ENCODE measurements around the gene IGHMBP2.
A peak's percentile ranks its signal among the peaks of the same experiment; 100 is the strongest.

IGHMBP2 gene

GRCh38 chr11:68939583-68940555 lies 36.2 kb downstream of the IGHMBP2 start:
- DNase-seq (ENCODE audit: low read depth in 2 of 2) = no peak

- no peak for DNase-seq (ENCODE audit: low read depth in 2 of 2)
These were observed 37.1 kb downstream of the IGHMBP2 start for GRCh38 chr11:68940651-68941323.

DNA sequence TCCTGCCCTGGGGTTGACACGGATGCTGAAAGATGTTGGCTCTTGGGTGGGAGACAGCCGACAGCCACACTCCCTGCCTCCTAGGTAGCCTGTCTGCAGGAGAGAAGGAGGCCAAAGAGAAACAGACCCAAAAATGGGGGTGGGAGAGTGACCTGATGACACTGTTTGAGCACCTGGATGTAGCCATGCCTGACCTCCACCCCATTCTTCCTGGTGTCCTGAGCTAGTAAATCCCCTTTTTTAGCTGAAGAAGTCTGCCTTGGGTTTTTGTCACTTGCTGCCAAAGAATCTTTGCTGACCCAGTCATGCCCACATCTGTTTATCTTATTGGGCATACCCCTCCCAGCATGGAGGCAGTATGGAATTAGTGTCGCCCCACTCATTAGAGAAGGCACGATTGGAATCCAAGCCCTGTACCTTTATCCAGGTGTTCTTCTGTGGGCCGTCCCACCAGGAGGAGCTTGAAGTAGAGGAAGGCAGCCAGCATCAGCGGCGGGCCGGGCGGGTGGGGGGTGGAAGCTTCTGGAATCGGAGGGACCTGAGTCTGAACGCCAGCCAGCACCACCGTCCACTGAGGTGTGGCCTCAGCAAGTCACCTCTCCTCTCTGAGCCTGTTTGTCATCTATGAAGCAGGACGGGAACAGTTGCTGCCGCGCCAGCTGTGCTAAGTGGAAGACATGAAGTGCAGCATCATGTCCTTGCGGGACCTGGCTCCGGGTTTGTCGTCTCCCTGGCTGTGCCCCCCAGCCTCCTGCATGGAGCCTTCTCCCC lies 37.8 kb downstream of the IGHMBP2 start:
- DNase-seq (ENCODE audit: low read depth in 2 of 2) = no peak

- no peak for DNase-seq (ENCODE audit: low read depth in 2 of 2)
These were observed 38.5 kb downstream of the IGHMBP2 start for GRCh38 chr11:68942095-68942620.

- DNase-seq (ENCODE audit: low read depth in 2 of 2) = no peak
These were observed 39.1 kb downstream of the IGHMBP2 start for GRCh38 chr11:68942751-68943271.

GRCh38 chr11:68946416-68947090 lies 42.9 kb downstream of the IGHMBP2 start:
- no peak for DNase-seq (ENCODE audit: low read depth in 2 of 2)

DNA sequence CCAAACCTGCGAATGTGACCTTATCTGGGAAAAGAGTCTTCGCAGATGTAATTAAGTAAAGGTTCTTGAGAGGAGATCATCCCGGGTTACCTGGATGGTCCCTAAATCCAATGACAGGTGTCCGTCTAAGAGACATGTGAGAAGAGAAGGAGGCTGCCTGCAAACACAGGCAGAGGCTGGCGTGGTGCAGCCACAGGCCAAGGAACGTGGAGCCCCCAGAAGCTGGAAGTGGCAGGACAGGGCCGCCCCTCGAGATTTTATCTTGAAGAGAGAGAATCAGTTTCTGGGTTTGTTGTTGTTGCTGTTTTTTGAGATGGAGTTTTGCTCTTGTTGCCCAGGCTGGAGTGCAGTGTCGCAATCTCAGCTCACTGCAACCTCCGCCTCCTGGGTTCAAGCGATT lies 43.5 kb downstream of the IGHMBP2 start:
- DNase-seq (ENCODE audit: low read depth in 2 of 2) = no peak

DNA sequence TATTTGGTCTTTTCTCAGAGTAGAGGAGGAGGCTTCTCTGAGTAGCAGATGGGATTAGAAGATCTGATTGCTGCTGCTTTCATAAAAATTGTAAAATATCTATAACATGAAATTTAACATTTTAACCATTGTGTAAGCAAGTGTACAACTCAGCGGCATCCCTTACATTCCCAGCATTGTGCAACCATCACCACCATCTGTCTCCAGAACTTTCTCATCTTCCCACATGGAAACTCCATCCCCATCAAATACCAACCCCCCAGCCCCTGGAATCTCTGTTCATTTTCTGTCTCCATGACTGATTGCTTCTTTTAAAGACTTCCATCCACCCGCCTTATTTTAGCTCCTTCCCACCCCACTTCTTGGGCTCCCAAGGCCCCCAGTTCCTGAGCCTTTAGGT lies 44.8 kb downstream of the IGHMBP2 start:
- no peak for DNase-seq (ENCODE audit: low read depth in 2 of 2)

- no peak for DNase-seq (ENCODE audit: low read depth in 2 of 2)
These were observed 45.2 kb downstream of the IGHMBP2 start for GRCh38 chr11:68948935-68949334.

- no peak for DNase-seq (ENCODE audit: low read depth in 2 of 2)
These were observed 46.6 kb downstream of the IGHMBP2 start for GRCh38 chr11:68950270-68950669.

DNA sequence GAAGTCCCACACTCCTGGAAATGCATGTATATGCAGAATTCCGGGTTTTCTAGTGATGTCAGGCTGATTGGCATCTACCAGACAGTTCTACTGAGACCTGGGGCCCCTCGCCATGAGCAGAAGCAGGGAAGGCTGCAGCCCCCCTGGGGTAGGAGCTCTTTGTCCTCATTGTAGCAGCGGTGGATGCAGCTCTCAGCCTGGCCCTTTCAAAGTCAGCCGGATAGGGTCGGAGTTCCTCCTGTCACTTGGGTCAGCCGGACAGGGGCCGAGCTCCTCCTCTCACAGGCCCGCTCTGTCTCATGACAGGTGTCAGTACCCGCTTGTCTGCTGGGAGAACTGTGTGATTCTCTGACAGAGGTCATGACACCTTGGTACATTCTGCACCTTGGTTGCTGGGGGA lies 47.1 kb downstream of the IGHMBP2 start:
- DNase-seq (ENCODE audit: low read depth in 2 of 2) = no peak

DNA sequence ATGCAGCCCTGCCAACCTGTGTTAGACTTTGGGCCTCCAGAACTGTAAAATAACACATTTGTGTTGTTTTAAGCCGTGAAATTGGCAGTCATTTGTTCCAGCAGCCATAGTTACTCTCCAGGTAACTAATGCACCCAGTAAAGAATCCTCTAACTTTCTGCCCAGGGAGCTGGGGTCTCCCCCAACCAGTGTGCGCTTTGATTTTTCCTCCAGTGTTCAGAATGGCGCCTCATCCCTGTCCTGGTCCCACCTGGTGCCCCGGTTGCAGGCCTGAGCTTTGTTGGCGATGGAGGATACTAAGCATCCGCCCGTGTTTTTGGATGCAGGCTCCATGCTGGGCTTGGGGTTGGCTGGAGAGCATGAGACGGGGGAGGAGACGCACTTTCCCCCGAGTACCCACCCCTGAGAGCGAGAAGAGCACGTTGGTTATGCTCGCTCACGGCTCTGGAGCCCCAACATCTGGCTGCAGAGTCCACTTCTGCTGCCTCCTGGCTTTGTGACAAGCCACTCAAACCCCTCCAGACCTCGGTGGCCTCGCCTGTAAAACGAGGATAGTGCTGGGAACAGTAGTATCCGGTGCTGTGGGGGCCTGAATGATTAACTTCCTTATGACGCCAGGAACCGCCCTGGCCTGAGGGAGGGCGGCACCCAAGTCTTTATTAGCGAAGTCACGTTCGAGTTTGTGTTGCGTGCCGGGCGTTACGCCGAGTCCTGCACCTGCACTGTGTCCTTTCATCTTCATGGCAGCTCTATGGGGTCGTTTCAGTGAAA lies 51.3 kb downstream of the IGHMBP2 start:
- no peak for DNase-seq (ENCODE audit: low read depth in 2 of 2)

GRCh38 chr11:68955607-68955958 lies 51.9 kb downstream of the IGHMBP2 start:
- no peak for DNase-seq (ENCODE audit: low read depth in 2 of 2)

GRCh38 chr11:68956142-68956541 lies 52.5 kb downstream of the IGHMBP2 start:
- DNase-seq (ENCODE audit: low read depth in 2 of 2) = peak in 1 of 2 donors; percentile 21

DNA sequence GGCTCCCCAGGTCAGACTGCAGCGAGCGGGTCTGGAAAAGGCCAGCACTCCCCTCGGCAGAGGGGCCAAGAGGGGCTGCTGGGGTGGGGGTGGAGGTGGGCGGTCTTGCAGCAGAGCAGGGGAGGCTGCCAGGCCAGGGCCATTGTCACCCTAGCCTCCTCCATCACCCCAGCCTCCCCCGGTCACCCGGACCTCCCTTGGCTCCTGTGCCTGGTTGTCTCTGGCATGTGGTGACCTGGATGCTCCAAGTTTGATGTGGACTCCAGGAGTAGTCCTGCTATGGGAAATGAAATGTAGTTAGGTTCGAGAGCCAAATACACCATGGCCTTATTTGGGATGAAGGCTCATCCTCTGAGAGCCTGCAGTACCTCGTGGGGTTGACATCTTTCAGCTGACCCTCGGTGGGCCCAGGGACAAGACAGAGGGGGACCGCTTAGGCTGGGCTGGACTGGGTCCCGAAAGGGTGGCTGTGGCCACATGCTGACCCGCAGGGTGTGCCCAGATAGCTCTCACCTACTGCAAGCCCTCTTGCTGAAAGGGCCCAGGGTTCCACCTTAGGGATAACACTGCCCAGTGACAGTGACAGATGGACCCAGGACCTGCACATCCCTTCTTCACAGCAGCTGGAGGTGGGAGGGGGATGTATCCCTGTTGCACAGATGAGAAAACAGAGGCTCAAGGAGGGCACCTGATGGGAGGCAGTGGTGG lies 53.0 kb downstream of the IGHMBP2 start:
- no peak for DNase-seq (ENCODE audit: low read depth in 2 of 2)

DNA sequence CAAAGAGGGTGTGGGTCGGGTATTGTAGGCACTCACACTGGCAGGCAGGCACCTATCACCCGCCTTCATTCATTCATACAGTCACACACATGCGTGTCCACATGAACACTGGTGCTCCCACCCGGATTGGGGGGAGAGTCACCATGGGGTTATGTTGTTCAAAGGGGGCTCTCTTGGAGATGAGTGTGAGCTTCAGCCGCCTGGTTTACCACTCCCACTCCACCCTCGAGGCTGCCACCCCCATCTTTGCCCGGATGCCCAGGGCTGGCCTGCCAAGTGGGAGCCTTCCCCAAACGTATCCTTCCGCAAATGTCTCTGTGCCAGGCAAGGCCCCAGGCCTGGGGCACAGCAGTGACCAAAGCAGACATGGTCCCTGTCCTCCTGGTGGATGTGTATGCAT lies 54.5 kb downstream of the IGHMBP2 start:
- no peak for DNase-seq (ENCODE audit: low read depth in 2 of 2)

DNA sequence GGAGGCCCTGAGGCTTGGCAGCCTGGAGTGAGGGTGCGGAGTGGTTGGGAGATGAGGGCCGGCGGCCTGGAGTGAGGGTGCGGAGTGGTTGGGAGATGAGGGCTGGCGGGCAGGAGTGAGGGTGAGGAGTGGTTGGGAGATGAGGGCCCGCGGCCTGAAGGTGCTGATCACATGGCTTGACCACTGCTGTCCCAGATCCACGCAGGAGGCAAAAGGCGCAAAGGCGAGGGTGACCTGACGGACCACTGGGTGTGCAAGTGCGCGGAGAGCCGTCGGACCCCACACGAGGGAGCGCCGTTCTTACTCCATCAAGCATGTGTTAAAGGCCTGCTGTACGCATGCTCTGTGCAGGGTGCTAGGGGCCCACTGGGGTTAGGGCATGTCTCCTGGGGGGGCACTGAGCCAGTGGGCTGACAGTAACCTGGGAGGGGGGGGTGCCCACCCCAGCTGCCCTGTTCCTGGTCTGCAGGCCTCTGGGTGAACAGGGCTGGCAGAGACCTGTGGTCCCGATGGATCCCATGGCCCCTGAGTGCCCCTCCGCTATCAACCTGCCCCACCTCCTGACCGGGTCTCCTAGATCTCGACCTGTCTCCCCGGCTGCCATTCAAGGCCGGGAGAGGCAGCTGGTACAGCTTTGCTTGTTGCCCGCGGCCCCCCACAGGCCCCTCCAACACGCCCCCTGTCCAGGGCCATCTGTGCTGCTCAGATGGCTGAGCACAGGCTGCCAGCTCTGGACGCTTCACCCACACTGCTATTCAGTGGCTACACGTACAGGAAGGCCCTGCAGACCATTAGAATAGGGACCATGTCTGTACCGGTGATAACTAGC lies 56.0 kb downstream of the IGHMBP2 start:
- DNase-seq (ENCODE audit: low read depth in 2 of 2) = no peak

DNA sequence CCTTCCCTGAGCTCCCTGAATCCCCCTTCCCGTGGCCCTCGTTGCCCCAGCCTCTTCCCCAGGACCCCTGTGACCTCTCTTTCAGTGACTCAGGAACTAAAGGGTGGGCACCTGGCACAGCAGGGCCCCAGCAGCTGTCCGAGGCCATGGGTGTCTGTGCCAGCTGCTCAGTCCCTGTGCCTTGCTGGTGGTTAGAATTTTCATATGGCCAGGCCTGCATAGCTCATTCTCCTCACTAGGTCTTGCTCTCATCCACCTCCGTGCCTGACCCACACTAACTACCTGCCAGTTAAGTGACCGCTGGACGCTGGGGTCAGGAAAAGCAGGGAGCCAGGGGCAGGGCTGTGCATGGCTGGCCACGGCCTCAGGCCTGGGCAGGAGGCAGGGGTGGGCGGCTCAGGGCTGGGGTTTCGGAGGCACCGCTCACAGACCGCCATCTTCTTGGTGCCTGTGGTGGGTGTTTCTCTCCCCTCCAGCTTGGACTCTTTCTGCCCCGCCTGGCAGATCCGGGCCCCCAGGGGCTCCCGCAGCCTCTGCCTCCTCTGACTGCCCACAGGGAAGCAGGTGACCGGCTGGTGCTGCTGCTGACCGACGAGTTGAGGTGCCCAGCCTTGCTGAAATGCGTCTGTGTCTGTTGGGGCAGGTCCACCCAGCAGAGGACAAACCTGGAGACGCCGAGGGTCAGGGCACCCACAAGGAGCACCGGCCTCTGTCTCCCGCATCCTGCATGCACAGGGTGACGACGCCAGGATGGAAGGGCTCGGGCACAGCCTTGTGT lies 56.8 kb downstream of the IGHMBP2 start:
- no peak for DNase-seq (ENCODE audit: low read depth in 2 of 2)

Measured in stimulated activated CD4-positive, alpha-beta T cell treated with anti-CD3 and anti-CD28 coated beads, Interleukin-4, amount 100 ng/mL, for 48 hours (primary cell).